Activated effector memory CD4-positive, alpha-beta T cell treated with Interleukin-2 at 50 U/mL for 16 hours (primary cell): Measurements from ENCODE around the gene TIMM23B.
"Not testable (repeated sequence)": the region's sequence is repeated elsewhere in the genome, so short reads cannot be mapped to it uniquely, and the experiment has no call there.

Experiments used
- DNase-seq: peaks from one replicate; pipeline ENCODE4 v3.0.0-alpha.2; 2020

TIMM23B gene

GRCh38 chr10:49987207-49987606 is 45.4 kb downstream of the TIMM23B start:
- not testable (repeated sequence) for DNase-seq

GRCh38 chr10:49988376-49988775 is 46.5 kb downstream of the TIMM23B start, which contains the start of gene AGAP6:
Gene AGAP6, plus strand, starts transcription at chr10:49988406. Its CDS starts 310 bp downstream, at chr10:49988716.
- not testable (repeated sequence) for DNase-seq

- DNase-seq = not testable (repeated sequence)
Measured at GRCh38 chr10:49995321-49995720, 53.5 kb downstream of the TIMM23B start.

- not testable (repeated sequence) for DNase-seq
Measured at GRCh38 chr10:50014024-50014423, 72.2 kb downstream of the TIMM23B start.

- not testable (repeated sequence) for DNase-seq
Measured at GRCh38 chr10:50015596-50016220, 73.9 kb downstream of the TIMM23B start.

- DNase-seq = not testable (repeated sequence)
Measured at GRCh38 chr10:50016926-50017325, 75.1 kb downstream of the TIMM23B start.

- DNase-seq = not testable (repeated sequence)
Measured at GRCh38 chr10:50017646-50018045, 75.8 kb downstream of the TIMM23B start.

GRCh38 chr10:50019279-50019678 is 77.4 kb downstream of the TIMM23B start:
- not testable (repeated sequence) for DNase-seq

- DNase-seq = not testable (repeated sequence)
Measured at GRCh38 chr10:50020451-50021024, 78.7 kb downstream of the TIMM23B start.

- no peak for DNase-seq
Measured at GRCh38 chr10:50021646-50022045, 79.8 kb downstream of the TIMM23B start.
